NCI-H2227 (cell line): ENCODE results near the gene PMAIP1.
"Not testable (repeated sequence)": the region's sequence is repeated elsewhere in the genome, so short reads cannot be mapped to it uniquely, and the experiment has no call there.

Experiments
- DNase-seq: peaks from one replicate; lab custom pipeline; 2025; ENCODE audit not compliant: unreplicated experiment; lab: John Stamatoyannopoulos, UW

PMAIP1 gene

GRCh38 chr18:59899298-59900221 is at the start of gene PMAIP1:
Gene PMAIP1, plus strand, starts transcription at chr18:59899996. Its CDS starts 182 bp downstream, at chr18:59900178.
- peak; percentile 95 for DNase-seq

DNA sequence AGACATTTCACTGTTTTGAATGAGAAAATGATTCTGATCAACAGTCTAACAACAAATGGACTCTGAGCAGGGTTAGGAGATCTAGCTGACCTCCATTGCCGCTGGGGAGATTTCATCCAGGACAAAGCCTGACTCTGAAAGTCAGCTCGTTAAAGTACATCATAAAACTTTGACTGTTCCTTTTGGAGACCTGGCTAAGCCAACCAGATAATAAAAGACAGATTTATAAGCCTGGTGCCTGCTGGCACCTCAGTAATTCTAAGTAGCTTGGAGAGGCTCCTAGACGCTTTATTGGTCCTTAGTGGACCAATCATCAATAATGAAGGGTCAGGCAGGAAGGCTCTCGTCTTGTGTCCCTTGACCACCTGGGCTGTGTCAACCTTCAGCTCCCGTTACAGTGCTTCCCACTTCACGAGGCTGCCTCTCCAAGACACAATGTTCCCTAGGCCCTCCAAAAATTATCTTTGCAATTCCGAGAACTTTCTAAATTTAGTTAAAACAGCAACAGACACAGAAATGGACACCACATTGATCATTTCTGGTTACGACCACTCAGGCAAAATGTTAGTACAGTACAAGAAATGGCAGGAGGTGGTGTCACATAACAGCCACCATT is 47.9 kb upstream of the PMAIP1 start:
- DNase-seq, result no peak

- DNase-seq, result no peak
These were observed 47.2 kb upstream of the PMAIP1 start for GRCh38 chr18:59852548-59852947.

DNA sequence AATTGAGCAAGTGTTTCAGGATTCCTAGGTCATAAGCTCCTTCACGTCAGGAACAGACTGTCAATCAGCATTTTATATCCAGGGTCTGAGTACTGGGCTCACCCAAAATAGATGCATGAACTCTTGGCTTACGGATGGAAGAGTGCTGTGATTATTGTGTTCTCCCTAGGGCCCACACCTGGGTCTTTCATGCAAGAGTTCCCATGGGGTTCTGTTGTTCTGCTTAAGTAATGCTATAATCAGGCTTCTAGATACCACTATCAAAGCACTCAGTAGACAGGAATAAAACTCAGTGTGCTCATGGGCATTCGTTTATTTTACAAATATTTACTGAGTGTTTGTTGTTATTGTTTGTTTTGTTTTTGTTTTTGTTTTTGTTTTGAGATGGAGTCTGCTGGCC is 46.4 kb upstream of the PMAIP1 start:
- no peak for DNase-seq

DNA sequence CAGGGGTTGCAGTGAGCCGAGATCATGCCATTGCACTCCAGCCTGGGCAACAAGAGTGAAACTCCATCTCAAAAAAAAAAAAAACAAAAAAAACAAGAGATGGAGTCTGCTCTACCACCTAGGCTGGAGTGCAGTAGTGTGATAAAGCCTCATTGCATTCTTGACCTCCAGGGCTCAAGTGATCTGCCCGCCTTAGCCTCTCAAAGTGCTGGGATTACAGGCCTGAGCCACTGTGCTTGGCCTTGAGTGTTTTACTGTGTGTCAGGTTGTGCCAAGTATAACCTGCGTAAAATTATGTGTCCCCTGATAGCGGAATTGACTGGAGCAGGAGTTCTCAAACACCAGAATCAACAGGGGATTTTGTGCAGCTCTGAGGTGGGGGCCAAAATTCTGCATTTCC is 45.8 kb upstream of the PMAIP1 start:
- DNase-seq, result not testable (repeated sequence)

- no peak for DNase-seq
These were observed 38.8 kb upstream of the PMAIP1 start for GRCh38 chr18:59861009-59861408.

DNA sequence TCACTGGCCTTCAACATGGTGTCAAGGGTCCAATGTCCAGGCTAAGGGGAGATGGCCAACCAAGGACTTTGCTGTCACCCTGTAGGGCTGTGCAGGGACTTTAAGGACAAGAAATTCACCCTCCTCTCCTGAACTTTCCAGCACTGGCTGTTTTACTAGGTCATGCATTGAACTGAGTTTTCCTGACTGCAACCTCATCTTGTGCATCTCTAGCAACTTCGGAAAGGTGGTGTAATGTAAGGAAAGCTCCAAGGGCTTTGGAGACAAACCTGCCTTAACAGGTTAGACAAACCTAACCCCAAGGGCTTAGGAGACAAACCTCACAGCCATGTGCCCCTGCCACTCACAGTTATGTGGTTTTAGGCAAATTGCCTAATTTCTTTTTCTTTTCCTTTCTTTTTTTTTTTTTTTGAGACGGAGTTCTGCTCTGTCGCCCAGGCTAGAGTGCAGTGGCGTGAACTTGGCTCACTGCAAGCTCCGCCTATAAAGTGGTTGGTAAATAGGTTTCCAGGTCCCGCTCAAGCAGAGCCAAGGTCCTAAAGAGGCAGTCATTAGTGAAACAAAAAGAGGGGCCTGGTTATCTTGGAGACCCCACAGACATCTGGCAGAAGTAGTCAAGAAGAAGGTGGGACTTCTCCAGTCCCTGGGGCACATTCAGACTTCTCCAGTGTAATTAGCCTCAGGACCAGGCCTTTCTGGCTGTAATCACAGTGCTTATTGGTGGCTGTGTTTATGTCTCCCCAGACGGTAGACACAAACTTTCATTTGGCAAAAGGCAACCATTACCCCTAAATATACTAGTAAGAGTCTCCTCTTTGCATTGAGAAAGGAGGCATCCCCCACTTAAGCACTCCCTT is 37.6 kb upstream of the PMAIP1 start:
- no peak for DNase-seq

GRCh38 chr18:59865241-59865986 is 34.4 kb upstream of the PMAIP1 start:
- no peak for DNase-seq

GRCh38 chr18:59866551-59867269 is 33.1 kb upstream of the PMAIP1 start:
- no peak for DNase-seq

- DNase-seq, result no peak
These were observed 32.3 kb upstream of the PMAIP1 start for GRCh38 chr18:59867337-59868104.

GRCh38 chr18:59870623-59871130 is 29.1 kb upstream of the PMAIP1 start:
- DNase-seq, result no peak

DNA sequence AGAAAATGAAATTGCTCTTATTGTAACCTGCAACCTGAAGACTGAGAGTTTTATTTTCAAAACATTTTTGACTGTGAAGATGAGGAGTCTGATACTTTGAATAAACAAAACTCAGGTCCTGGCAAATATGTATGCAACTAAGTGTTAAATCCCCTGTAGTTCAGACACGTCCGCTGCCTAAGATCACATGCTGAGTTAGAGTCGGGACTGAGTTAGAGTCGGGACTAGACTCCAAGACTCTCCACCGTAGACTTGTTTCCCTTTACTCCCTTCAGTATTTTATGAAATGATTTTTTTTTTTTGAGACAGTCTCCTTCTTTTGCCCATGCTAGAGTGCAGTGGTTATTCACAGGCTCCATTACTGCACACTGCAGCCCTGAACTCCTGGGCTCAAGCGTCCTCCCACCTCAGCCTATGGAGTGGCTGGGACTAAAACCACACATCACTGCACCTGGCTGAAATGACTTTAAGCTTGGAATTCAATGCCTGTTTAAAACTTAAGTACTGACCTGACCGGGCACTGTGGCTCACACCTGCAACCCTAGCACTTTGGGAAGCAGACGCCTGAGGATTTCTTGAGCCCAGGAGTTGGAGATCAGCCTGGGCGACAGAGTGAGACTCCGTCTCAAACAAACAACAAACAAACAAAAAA is 28.0 kb upstream of the PMAIP1 start:
- no peak for DNase-seq

GRCh38 chr18:59873641-59874040 is 26.2 kb upstream of the PMAIP1 start:
- DNase-seq, result no peak

DNA sequence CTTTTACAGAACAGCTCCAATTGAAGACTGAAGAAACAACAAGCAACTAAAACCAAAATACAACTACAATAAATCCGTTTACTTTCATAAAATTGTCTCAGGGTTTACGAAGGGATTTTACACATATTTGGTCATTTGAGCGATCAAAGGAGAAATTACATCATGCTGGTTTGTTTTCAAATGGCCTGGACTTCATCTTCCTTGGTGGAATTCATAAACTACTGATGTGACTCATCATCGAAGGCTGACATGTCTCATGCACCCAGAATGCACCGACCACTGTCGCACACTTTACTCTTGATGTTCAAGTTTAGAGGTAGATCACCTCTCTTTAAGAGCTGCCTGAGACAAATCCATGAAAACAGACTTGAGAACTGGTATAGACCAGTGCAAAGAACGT is 25.6 kb upstream of the PMAIP1 start:
- DNase-seq, result no peak

DNA sequence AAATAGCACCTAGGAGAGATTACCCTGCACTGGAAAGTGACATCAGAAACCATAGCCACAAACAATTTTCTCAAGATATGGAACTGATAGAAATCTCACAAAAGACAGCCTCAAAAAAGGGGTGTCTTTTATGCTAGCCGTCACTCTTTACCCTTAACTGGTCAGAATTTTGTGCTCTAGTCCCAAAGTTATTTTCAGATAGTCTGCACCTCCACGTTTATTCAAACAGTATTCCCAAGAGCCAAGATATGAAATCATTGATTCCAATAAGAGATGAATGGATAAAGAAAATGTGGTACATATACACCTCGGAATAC is 23.5 kb upstream of the PMAIP1 start:
- no peak for DNase-seq

DNA sequence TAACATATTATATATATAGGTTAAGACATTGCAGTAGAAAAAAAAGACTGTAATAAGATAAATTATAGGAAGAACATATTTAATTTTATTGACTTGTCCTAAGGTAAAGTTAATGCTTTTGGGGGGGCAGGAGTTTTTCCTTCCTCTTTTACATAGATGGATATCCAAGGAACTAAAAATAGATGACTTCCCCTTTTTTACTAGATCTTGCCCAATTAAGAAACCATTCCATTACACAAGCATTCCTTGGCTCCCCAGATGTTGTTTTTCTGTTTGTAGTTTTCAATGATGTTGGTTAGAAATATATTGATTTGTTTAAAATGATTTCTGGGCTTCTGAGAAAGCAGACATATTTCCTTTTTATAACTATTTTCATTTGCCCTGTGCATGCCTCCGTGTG is 22.4 kb upstream of the PMAIP1 start:
- no peak for DNase-seq

DNA sequence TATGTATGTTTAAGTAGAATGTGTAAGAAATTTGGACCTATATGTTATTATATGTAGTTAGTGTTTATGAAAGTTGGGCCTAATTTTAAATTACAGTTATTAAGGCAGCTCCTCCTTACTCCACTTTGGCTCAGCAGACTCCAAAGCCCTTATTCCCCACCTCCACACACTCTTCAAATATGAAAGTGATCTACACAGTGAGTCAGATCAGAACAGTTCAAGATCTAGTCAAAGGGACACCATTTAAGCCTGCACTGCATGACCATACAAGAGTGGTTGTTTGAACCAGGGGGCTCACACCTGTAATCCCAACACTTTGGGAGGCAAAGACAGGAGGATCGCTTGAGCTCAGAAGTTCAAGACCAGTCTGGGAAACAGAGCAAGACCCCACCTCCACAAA is 21.2 kb upstream of the PMAIP1 start:
- DNase-seq, result no peak

DNA sequence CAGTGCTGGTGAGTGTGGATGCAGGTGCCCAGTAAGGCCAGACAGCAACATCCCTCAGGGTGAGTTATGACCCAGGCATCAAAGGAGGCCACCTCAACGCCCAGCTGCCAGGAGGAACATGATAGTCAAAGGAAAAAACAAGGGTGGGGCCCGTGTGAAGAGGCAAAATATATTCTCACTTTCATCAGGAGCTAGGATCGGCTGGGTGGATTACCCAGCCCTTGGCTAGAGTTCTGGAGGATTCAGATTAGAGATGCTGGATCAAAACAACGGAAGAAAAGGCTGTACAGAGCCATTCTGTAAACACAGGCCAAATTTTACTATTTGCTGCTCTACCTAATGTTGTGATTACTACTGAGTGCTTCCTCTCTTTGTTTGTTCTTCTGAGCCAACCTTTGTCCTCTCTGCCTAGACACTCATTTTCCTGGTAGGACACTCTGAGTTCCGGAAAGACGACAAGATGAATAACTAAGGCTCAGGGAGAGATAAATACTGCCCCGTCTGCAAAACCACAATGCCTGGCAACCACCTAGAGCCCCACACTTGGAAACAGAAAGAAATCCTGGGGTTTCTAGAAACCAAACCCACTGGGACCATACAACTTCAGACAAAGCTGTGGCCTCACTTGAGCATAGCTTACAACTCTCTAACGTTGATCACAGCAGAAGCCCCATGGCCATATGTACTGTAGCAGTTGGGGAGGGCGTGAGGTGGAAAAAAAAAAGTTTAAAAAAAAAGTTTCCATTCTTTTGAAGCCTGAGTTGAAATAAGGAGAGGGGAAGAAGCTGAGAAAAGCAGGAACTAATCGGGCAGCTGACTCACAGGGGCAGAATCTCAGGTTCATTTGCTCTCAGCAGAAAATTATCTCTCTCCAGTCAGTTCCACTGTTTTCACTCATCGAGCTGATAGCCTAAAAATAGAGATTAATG is 17.8 kb upstream of the PMAIP1 start:
- DNase-seq, result no peak
